Adipocyte (in vitro differentiated cells): ENCODE data around the gene LCE1C.

Source experiments
- DNase-seq: peaks from one replicate; pipeline ENCODE4 v3.0.0-alpha.2; 2015; ENCODE audit warnings: low read depth
- H3K27me3 ChIP-seq: replicated peaks from 2 replicates; pipeline ENCODE4 v1.7.0; 2013; ENCODE audit warnings: mild to moderate bottlenecking, low read length, moderate library complexity; ENCODE audit not compliant: control insufficient read depth, insufficient read depth
- H3K36me3 ChIP-seq: 2 replicates; pipeline ENCODE4 v1.7.0; 2013; ENCODE audit warnings: low read length, mild to moderate bottlenecking, moderate library complexity; ENCODE audit not compliant: control insufficient read depth, insufficient read depth, severe bottlenecking
- H3K4me1 ChIP-seq: 2 replicates; pipeline ENCODE4 v1.7.0; 2013; ENCODE audit warnings: mild to moderate bottlenecking, low read length, moderate library complexity; ENCODE audit not compliant: control insufficient read depth, insufficient read depth
- H3K4me3 ChIP-seq: 2 replicates; pipeline ENCODE4 v1.7.0; 2013; ENCODE audit warnings: mild to moderate bottlenecking, low read length, moderate library complexity
- H3K9ac ChIP-seq: 2 replicates; pipeline ENCODE4 v1.7.0; 2013; ENCODE audit warnings: mild to moderate bottlenecking, low read length, moderate library complexity
- H3K9me3 ChIP-seq: 2 replicates; pipeline ENCODE4 v1.7.0; 2013; ENCODE audit warnings: mild to moderate bottlenecking, low read length, moderate library complexity; ENCODE audit not compliant: control insufficient read depth

Gene LCE1C

GRCh38 chr1:152759453-152760173 lies 46.8 kb downstream of the LCE1C start:
- no peak for DNase-seq
- Histone ChIP-seq H3K4me1 (peaks cover 6% of the 10 kb centered on the region), H3K27me3 (no peaks in the 10 kb centered on the region), H3K9ac (no peak overlapping the region), H3K9me3 (no peaks in the 10 kb centered on the region), H3K4me3 (no peak overlapping the region), H3K36me3 (no peaks in the 10 kb centered on the region)

- peaks cover 6% of the 10 kb centered on the region for H3K4me1 ChIP-seq
- H3K36me3 ChIP-seq = no peaks in the 10 kb centered on the region
- no peak for DNase-seq
- no peaks in the 10 kb centered on the region for H3K27me3 ChIP-seq
- H3K4me3 ChIP-seq = no peak overlapping the region
- H3K9me3 ChIP-seq = no peaks in the 10 kb centered on the region
- no peak overlapping the region for H3K9ac ChIP-seq
Observed at GRCh38 chr1:152758636-152759035, 47.8 kb downstream of the LCE1C start.

- Histone ChIP-seq H3K36me3 (no peaks in the 10 kb centered on the region), H3K4me1 (peaks cover 7% of the 10 kb centered on the region), H3K9ac (no peak within 1 kb of the TSS), H3K27me3 (no peaks in the 10 kb centered on the region), H3K9me3 (no peaks in the 10 kb centered on the region), H3K4me3 (no peak within 1 kb of the TSS)
- no peak for DNase-seq
Observed at GRCh38 chr1:152757747-152758146, 48.7 kb downstream of the LCE1C start, which contains the start of gene KPRP. TSS of gene KPRP (plus strand) at chr1:152758025. CDS start at chr1:152759589, 1,564 bp downstream.

GRCh38 chr1:152756872-152757271 lies 49.6 kb downstream of the LCE1C start:
- no peaks in the 10 kb centered on the region for H3K9me3 ChIP-seq
- H3K36me3 ChIP-seq = no peaks in the 10 kb centered on the region
- H3K4me1 ChIP-seq = peaks cover 14% of the 10 kb centered on the region
- no peak overlapping the region for H3K4me3 ChIP-seq
- no peak for DNase-seq
- no peak overlapping the region for H3K9ac ChIP-seq
- H3K27me3 ChIP-seq = no peaks in the 10 kb centered on the region
